B cell (primary cell): ENCODE measurements around the gene PRKCH.

Experiments used
- EZH2 ChIP-seq: IDR thresholded peaks from 2 replicates; pipeline ENCODE4 v1.6.1; 2012; ENCODE audit warnings: borderline replicate concordance, low read depth, mild to moderate bottlenecking, moderate library complexity, low read length; ENCODE audit not compliant: insufficient read depth, poor library complexity, severe bottlenecking
- TF ChIP-seq, protein P1 (sequence below): fragments of 200-600 bp; IDR thresholded peaks from one replicate; pipeline ENCODE4 v1.8.0; 2022; ENCODE audit warnings: antibody characterized with exemption, mild to moderate bottlenecking

DNA sequence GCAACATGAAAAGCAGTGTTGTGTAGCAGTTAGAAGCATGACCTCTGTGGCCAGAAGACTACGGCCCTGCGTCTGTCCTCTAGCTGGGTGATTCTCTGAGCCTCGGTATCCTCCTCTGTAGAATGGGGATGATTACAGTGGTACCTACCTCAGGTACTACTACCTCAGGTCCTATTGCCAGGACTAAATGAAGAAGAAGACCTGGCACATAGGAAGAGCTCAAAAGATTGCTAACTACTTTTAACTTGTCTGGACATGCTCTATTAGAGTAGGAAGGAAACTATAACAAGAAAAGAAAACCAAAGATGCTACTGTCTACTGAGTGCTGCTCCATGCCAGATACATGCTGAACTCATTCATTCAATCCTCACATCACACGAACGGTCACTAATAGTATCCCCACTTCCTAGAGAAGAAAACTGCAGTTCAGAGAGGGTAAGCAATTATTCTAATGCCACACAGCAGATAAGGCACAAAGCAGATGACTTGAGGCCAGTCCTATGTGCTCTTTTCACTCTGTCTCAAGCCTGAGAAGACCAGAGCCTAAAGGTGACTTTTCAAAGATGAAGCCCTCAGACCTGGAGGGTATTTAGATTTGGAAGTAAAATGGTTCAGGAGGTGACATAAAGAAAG is 265.8 kb downstream of the PRKCH start:
- TF ChIP-seq, protein P1, sequence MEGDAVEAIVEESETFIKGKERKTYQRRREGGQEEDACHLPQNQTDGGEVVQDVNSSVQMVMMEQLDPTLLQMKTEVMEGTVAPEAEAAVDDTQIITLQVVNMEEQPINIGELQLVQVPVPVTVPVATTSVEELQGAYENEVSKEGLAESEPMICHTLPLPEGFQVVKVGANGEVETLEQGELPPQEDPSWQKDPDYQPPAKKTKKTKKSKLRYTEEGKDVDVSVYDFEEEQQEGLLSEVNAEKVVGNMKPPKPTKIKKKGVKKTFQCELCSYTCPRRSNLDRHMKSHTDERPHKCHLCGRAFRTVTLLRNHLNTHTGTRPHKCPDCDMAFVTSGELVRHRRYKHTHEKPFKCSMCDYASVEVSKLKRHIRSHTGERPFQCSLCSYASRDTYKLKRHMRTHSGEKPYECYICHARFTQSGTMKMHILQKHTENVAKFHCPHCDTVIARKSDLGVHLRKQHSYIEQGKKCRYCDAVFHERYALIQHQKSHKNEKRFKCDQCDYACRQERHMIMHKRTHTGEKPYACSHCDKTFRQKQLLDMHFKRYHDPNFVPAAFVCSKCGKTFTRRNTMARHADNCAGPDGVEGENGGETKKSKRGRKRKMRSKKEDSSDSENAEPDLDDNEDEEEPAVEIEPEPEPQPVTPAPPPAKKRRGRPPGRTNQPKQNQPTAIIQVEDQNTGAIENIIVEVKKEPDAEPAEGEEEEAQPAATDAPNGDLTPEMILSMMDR = no peak
- TF ChIP-seq EZH2 = no peak
